ENCODE data around the gene ORM2.

The ORM2 gene

GRCh38 chr9:114367366-114367765, 37.7 kb downstream of the ORM2 start:
- DNase-seq (ENCODE audit: low read depth), result no peak
- H3K4me3 ChIP-seq (ENCODE audit: low read depth, low read length), result no peak overlapping the region
- TF ChIP-seq, protein P1, sequence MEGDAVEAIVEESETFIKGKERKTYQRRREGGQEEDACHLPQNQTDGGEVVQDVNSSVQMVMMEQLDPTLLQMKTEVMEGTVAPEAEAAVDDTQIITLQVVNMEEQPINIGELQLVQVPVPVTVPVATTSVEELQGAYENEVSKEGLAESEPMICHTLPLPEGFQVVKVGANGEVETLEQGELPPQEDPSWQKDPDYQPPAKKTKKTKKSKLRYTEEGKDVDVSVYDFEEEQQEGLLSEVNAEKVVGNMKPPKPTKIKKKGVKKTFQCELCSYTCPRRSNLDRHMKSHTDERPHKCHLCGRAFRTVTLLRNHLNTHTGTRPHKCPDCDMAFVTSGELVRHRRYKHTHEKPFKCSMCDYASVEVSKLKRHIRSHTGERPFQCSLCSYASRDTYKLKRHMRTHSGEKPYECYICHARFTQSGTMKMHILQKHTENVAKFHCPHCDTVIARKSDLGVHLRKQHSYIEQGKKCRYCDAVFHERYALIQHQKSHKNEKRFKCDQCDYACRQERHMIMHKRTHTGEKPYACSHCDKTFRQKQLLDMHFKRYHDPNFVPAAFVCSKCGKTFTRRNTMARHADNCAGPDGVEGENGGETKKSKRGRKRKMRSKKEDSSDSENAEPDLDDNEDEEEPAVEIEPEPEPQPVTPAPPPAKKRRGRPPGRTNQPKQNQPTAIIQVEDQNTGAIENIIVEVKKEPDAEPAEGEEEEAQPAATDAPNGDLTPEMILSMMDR (IDR thresholded peaks at IDR 0.05; ENCODE audit: control insufficient read depth, extremely low read depth, insufficient read depth), result no peak

DNA sequence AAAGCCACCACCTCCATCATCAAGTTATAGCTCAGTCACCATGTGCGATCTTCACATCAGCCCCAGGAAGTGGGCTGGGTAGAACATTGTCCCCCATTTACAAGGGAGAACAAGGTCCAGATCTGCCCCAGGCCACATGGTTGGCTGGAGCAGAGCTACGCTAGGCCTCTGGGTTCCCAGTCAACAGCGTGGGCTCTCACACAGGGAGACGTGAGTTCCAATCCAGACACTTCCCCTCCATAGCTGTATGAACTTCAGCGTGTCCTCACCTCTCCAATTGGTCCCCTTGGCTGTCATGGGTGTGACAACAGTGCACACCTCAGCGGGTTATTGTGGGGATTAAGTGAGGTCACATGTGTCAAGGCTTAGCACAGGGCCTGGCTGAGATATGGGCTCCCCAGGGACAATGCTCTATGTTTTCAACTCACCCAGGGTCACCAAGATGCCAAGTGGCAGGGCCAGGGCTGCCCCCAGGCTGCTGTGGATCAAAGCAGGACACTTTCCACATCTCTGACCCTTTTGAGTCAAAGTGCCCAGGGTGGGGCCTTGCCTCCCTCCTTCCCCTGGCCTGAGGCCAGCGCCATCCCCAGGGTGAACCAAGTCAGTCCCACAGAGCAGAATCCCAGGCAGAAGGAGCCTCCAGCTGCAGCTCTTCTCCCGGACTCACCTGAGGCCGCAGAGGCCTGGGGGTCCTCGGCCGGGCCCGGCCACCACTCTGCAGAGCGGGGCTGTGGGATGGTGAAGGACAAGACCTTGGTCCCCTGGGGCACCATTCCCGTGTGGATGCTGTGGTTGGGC, 38.3 kb downstream of the ORM2 start:
- H3K4me3 ChIP-seq (ENCODE audit: low read depth, low read length), result no peak overlapping the region
- DNase-seq (ENCODE audit: low read depth), result no peak
- TF ChIP-seq, protein P1 (IDR thresholded peaks at IDR 0.05; ENCODE audit: control insufficient read depth, extremely low read depth, insufficient read depth), result no peak

- no peak overlapping the region for H3K4me3 ChIP-seq (ENCODE audit: low read depth, low read length)
- no peak for DNase-seq (ENCODE audit: low read depth)
- TF ChIP-seq, protein P1 (IDR thresholded peaks at IDR 0.05; ENCODE audit: control insufficient read depth, extremely low read depth, insufficient read depth), result no peak
Measured at GRCh38 chr9:114369216-114370130, 39.8 kb downstream of the ORM2 start.

GRCh38 chr9:114370251-114370967, 40.7 kb downstream of the ORM2 start:
- no peak overlapping the region for H3K4me3 ChIP-seq (ENCODE audit: low read depth, low read length)
- DNase-seq (ENCODE audit: low read depth), result no peak

DNA sequence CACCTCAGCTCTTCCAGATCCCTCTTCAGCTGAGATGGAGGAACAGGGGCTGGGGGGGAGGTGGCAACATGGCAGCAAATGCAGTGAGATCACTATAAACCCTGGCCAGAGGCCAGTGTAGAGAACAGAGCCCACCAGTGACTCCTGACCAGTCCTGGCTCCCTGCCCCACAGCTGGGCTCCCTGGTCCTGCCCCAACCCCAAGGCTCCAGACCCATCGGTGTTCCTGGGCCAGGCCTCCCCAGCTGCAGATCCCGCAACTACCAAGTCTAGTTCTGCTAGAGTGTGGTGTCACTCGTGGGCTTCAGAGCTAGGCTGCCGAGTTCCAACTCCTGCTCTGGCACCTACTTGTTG, 41.3 kb downstream of the ORM2 start:
- TF ChIP-seq, protein P1 (IDR thresholded peaks at IDR 0.05; ENCODE audit: control insufficient read depth, extremely low read depth, insufficient read depth), result no peak
- no peak for DNase-seq (ENCODE audit: low read depth)
- no peak overlapping the region for H3K4me3 ChIP-seq (ENCODE audit: low read depth, low read length)

More at GRCh38 chr9:114370251-114370967, 40.7 kb downstream of the ORM2 start:
- TF ChIP-seq, protein P1 (IDR thresholded peaks at IDR 0.05; ENCODE audit: control insufficient read depth, extremely low read depth, insufficient read depth), result no peak

DNA sequence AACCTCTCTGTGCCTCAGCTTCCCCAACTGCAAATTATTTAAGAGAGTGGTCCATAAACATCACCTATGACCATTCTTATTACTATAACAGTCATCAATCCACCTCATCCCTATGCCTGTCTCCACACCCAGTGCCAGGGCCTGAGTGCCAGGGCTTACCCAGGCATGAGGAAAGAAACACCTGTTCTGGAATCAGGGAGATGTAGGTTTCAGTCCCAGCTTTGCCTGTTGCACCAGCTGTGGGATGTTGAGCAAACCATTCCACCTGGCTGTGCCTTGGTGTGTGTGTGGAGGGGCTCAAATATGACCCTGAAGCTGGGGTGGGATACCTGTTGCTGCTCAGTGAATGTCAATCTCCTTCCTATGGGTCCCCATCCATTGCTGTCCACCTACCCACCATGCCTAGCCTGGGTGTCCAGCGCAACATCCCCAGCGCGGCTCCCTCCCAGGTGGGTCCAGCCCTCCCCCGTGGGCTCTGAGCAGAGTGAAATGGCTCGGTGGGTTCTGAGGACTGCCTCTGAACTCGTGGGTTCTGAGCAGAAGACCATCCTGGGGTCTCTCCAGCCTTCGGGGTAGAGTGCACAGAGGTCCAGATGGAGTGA, 41.8 kb downstream of the ORM2 start:
- DNase-seq (ENCODE audit: low read depth), result no peak
- H3K4me3 ChIP-seq (ENCODE audit: low read depth, low read length), result no peak overlapping the region
- TF ChIP-seq, protein P1 (IDR thresholded peaks at IDR 0.05; ENCODE audit: control insufficient read depth, extremely low read depth, insufficient read depth), result no peak

All from LNCaP clone FGC (cell line).